RWPE2 (cell line): Measurements from ENCODE around the gene KBTBD6.

ENCODE experiments used
- ATAC-seq: fragments of 200-7000 bp; cut with Tn5 transposase; 3 replicates; pipeline ENCODE4 v1.9.1; 2021; ENCODE audit warnings: low read depth
- DNase-seq: peaks from one replicate; pipeline ENCODE4 v3.0.0-alpha.2; 2020; ENCODE audit warnings: low spot score
- H3K27ac ChIP-seq: fragments of 450-650 bp; 2 replicates; pipeline ENCODE4 v1.5.1; 2017; ENCODE audit warnings: mild to moderate bottlenecking; ENCODE audit not compliant: poor library complexity, severe bottlenecking
- H3K27me3 ChIP-seq: fragments of 250-450 bp; sonication (Bioruptor Pico); 2 replicates; pipeline ENCODE4 v1.5.1; 2021; ENCODE audit warnings: mild to moderate bottlenecking, moderate library complexity; ENCODE audit not compliant: insufficient read depth, poor library complexity, severe bottlenecking
- H3K36me3 ChIP-seq: fragments of 250-450 bp; sonication (Bioruptor Pico); 2 replicates; pipeline ENCODE4 v1.5.1; 2020; ENCODE audit warnings: low read depth, mild to moderate bottlenecking, moderate library complexity
- H3K4me1 ChIP-seq: fragments of 250-450 bp; sonication (Bioruptor Pico); 2 replicates; pipeline ENCODE4 v1.5.1; 2021; ENCODE audit warnings: mild to moderate bottlenecking, moderate library complexity; ENCODE audit not compliant: insufficient read depth, poor library complexity, severe bottlenecking
- H3K4me3 ChIP-seq: fragments of 250-450 bp; sonication (Bioruptor Pico); 2 replicates; pipeline ENCODE4 v1.5.1; 2021; ENCODE audit warnings: mild to moderate bottlenecking, moderate library complexity; ENCODE audit not compliant: severe bottlenecking
- H3K9me3 ChIP-seq: fragments of 250-450 bp; sonication (Bioruptor Pico); 2 replicates; pipeline ENCODE4 v1.5.1; 2021; ENCODE audit warnings: mild to moderate bottlenecking, moderate library complexity; ENCODE audit not compliant: severe bottlenecking
- CTCF ChIP-seq: fragments of 450-650 bp; IDR thresholded peaks from one replicate; pipeline ENCODE4 v1.5.1; 2017; ENCODE audit warnings: mild to moderate bottlenecking, moderate library complexity; ENCODE audit not compliant: poor library complexity, severe bottlenecking

The KBTBD6 gene

GRCh38 chr13:41127701-41128100 lies 4.9 kb downstream of the KBTBD6 start:
- peaks cover 12% of the 10 kb centered on the region for H3K36me3 ChIP-seq
- TF ChIP-seq CTCF, result no peak
- ATAC-seq, result no peak

GRCh38 chr13:41122838-41123237 lies 9.8 kb downstream of the KBTBD6 start:
- no peak for TF ChIP-seq CTCF
- peaks cover 3% of the 10 kb centered on the region for H3K4me1 ChIP-seq
- DNase-seq (no peak), ATAC-seq (no peak)
- no peaks in the 10 kb centered on the region for H3K9me3 ChIP-seq
- H3K27me3 ChIP-seq, result no peaks in the 10 kb centered on the region
- no peak overlapping the region for H3K27ac ChIP-seq
- H3K4me3 ChIP-seq, result no peak overlapping the region
- no peaks in the 10 kb centered on the region; the same call in 1 of the 2 replicates for H3K36me3 ChIP-seq

More at GRCh38 chr13:41127701-41128100, 4.9 kb downstream of the KBTBD6 start:
- Histone ChIP-seq H3K4me3 (no peak overlapping the region), H3K27me3 (no peaks in the 10 kb centered on the region), H3K27ac (no peak overlapping the region), H3K4me1 (peaks cover 24% of the 10 kb centered on the region), H3K9me3 (no peaks in the 10 kb centered on the region)
- DNase-seq, result no peak

- ATAC-seq, result peak; percentile 44; the same call in 2 of the 3 replicates
- TF ChIP-seq CTCF, result no peak
- H3K4me3 ChIP-seq, result no peak overlapping the region
- H3K36me3 ChIP-seq, result no peaks in the 10 kb centered on the region
- no peaks in the 10 kb centered on the region for H3K27me3 ChIP-seq
- no peaks in the 10 kb centered on the region for H3K9me3 ChIP-seq
- H3K4me1 ChIP-seq, result no peaks in the 10 kb centered on the region
- no peak overlapping the region for H3K27ac ChIP-seq
- DNase-seq, result no peak
Measured at GRCh38 chr13:41117869-41118268, 14.7 kb downstream of the KBTBD6 start.

- DNase-seq, result no peak
Measured at GRCh38 chr13:41111454-41111853, 21.1 kb downstream of the KBTBD6 start.

More at GRCh38 chr13:41111454-41111853, 21.1 kb downstream of the KBTBD6 start:
- Histone ChIP-seq H3K9me3 (no peaks in the 10 kb centered on the region), H3K4me3 (no peak overlapping the region), H3K4me1 (no peaks in the 10 kb centered on the region), H3K27ac (no peak overlapping the region), H3K36me3 (no peaks in the 10 kb centered on the region), H3K27me3 (no peaks in the 10 kb centered on the region)
- ATAC-seq, result peak; percentile 59
- TF ChIP-seq CTCF, result no peak
